Activated gamma-delta T cell treated with anti-CD3 and anti-CD28 coated beads, Interleukin-2, amount 50 U/mL, for 16 hours (primary cell): ENCODE measurements around the gene CNN2.

Experiments used
- DNase-seq: peaks from one replicate; pipeline ENCODE4 v3.0.0-alpha.2; 2020; ENCODE audit warnings: low read depth

Gene CNN2

GRCh38 chr19:1025960-1026782 lies at the start of gene CNN2:
Gene CNN2, plus strand, starts transcription at chr19:1026608. Its CDS starts 54 bp downstream, at chr19:1026662.
- DNase-seq: peak; percentile 40

- no peak for DNase-seq
Measured at GRCh38 chr19:977058-977464, 49.3 kb upstream of the CNN2 start.

GRCh38 chr19:979318-979741 lies 47.1 kb upstream of the CNN2 start:
- DNase-seq: no peak

GRCh38 chr19:980133-980998 lies 46.0 kb upstream of the CNN2 start:
- DNase-seq: no peak

- peak; percentile 62 for DNase-seq
Measured at GRCh38 chr19:982567-983170, 43.7 kb upstream of the CNN2 start.

- DNase-seq: peak; percentile 85
Measured at GRCh38 chr19:984165-984967, 42.0 kb upstream of the CNN2 start, which contains the start of gene WDR18. Gene WDR18, plus strand, starts transcription at chr19:984345. Its CDS starts 9 bp downstream, at chr19:984354.

GRCh38 chr19:986083-986482 lies 40.3 kb upstream of the CNN2 start:
- no peak for DNase-seq

- DNase-seq: no peak
Measured at GRCh38 chr19:988081-988480, 38.3 kb upstream of the CNN2 start.

GRCh38 chr19:988510-988909 lies 37.9 kb upstream of the CNN2 start:
- no peak for DNase-seq

GRCh38 chr19:989381-990081 lies 36.9 kb upstream of the CNN2 start:
- DNase-seq: no peak

- no peak for DNase-seq
Measured at GRCh38 chr19:990119-990571, 36.3 kb upstream of the CNN2 start.

- DNase-seq: no peak
Measured at GRCh38 chr19:990746-991145, 35.7 kb upstream of the CNN2 start.

- peak; percentile 42 for DNase-seq
Measured at GRCh38 chr19:991174-991931, 35.1 kb upstream of the CNN2 start.

- DNase-seq: no peak
Measured at GRCh38 chr19:991932-992669, 34.3 kb upstream of the CNN2 start.

- DNase-seq: no peak
Measured at GRCh38 chr19:992670-993055, 33.7 kb upstream of the CNN2 start.

- no peak for DNase-seq
Measured at GRCh38 chr19:993361-993830, 33.0 kb upstream of the CNN2 start.

- DNase-seq: no peak
Measured at GRCh38 chr19:993831-994393, 32.5 kb upstream of the CNN2 start.

GRCh38 chr19:994516-994915 lies 31.9 kb upstream of the CNN2 start:
- DNase-seq: no peak
